Psoas muscle (tissue), 8 donors: Measurements from ENCODE around the gene RALA. TPM values are rescaled to one million over a fixed set of nuclear protein-coding genes. Genes with fewer than 3 reads are reported as not detected.

Experiments used
- ATAC-seq, 4 donors: fragments of 200-7000 bp; cut with Tn5 transposase; one replicate each; pipeline ENCODE4 v1.9.1; 2020; ENCODE audit warnings: moderate library complexity in 3 of 4, mild to moderate bottlenecking in 2 of 4
- DNase-seq, 2 donors: peaks; one replicate each; pipeline ENCODE4 v3.0.0-alpha.2; 2020
- H3K27ac ChIP-seq: fragments of 200-600 bp; one replicate; pipeline ENCODE4 v1.8.0; 2022
- H3K27me3 ChIP-seq, 3 donors: fragments of 200-600 bp in 1 of 3; one replicate each; pipeline versions ENCODE4 v1.6.1 to v1.8.0; 2013 to 2022; ENCODE audit warnings: low read length in 2 of 3, mild to moderate bottlenecking in 2 of 3, moderate library complexity in 1 of 3; ENCODE audit not compliant: insufficient read depth in 3 of 3
- H3K36me3 ChIP-seq, 2 donors: fragments of 200-600 bp in 1 of 2; one replicate each; pipeline versions ENCODE4 v1.6.1 to v1.8.0; 2013 to 2022; ENCODE audit warnings: low read depth in 1 of 2, mild to moderate bottlenecking in 1 of 2, moderate library complexity in 1 of 2; ENCODE audit not compliant: insufficient read depth in 1 of 2
- H3K4me1 ChIP-seq: fragments of 200-600 bp; one replicate; pipeline ENCODE4 v1.8.0; 2022
- H3K4me3 ChIP-seq: fragments of 200-600 bp; one replicate; pipeline ENCODE4 v1.8.0; 2022; ENCODE audit warnings: mild to moderate bottlenecking
- H3K9me3 ChIP-seq: fragments of 200-600 bp; one replicate; pipeline ENCODE4 v1.8.0; 2022
- CTCF ChIP-seq: fragments of 200-600 bp; IDR thresholded peaks from one replicate; pipeline ENCODE4 v1.8.0; 2022; ENCODE audit warnings: antibody characterized with exemption
- WGBS, 3 donors: extraction: QIAGEN DNeasy Blood & Tissue Kit; methylation state at CpG; one replicate each; pipeline versions ENCODE4 v1.1.6 to v1.1.7; 2013; 5-methylcytosine and 5-hydroxymethylcytosine counted together
- intact Hi-C, 2 donors: fragments of 100-400 bp; cut with DNase I; formaldehyde crosslinking; loops; one replicate each; pipeline versions ENCODE4 v1.11.0 to v1.14.2; 2022
- polyA plus RNA-seq, 3 donors: library from polyadenylated mRNA; stranded (reverse); fragments of 200-250 nt; gene quantifications; one replicate each; pipeline ENCODE4 v1.2.3, GENCODE V29; 2013
- total RNA-seq, 4 donors: library from RNA; stranded (reverse); fragmentation: NEBNext Ultra II Directional in 2 of 4; extraction: Animal tissue kit (Norgen Biotek cat#: 25700) in 2 of 4; gene quantifications; one replicate each; pipeline versions ENCODE4 v1.2.1 to v1.2.4, GENCODE V29; 2021 to 2023
- donor health status: healthy with polysubstance abuse.
- donor health status: DM: no; HTN: no; CAD: no; lungs with moderate emphysema.
- donor health status: Bipolar disorder and iron deficiency.
- donor health status: healthy.
- donor health status: DM: yes; HTN: yes; CAD: no.
- donor health status: DM: no; HTN: no; CAD: no.
- donor health status: DM: no; HTN: no; CAD: no.
- donor health status: DM: yes; HTN: yes; CAD: no.

RALA gene
- total and polyA plus RNA-seq, 7 donors = 15.1 to 33.9 (median 17.9) TPM

- WGBS, 3 donors = 64 to 82% (median 66%) methylated on average over 3 of the region's 3 CpGs
- Histone ChIP-seq H3K9me3 (no peaks in the 10 kb centered on the region), H3K4me3 (no peak overlapping the region), H3K27me3 (peaks cover 0 to 16% (median 4%) of the 10 kb centered on the region in 3 donors), H3K27ac (no peak overlapping the region), H3K4me1 (no peaks in the 10 kb centered on the region), H3K36me3 (no peaks in the 10 kb centered on the region)
- TF ChIP-seq CTCF = no peak
- intact Hi-C loops = no loop called here
- ATAC-seq = no peak
- no peak for DNase-seq
Measured at GRCh38 chr7:39608278-39608677, 15.1 kb upstream of the RALA start.

- peak; percentile 25 to 54 (median 41) for ATAC-seq
- H3K36me3 ChIP-seq = no peaks in the 10 kb centered on the region
- H3K27me3 ChIP-seq = peaks cover 0 to 16% (median 4%) of the 10 kb centered on the region in 3 donors
- H3K4me3 ChIP-seq = peak overlapping the region; percentile 54
- no peaks in the 10 kb centered on the region for H3K4me1 ChIP-seq
- TF ChIP-seq CTCF = no peak
- no peaks in the 10 kb centered on the region for H3K9me3 ChIP-seq
- peak in 1 of 2 donors; percentile 28 for DNase-seq
- H3K27ac ChIP-seq = peak overlapping the region; percentile 61
- WGBS, 3 donors = 10 to 19% (median 12%) methylated on average over 31 to 36 of the region's 36 CpGs
- intact Hi-C loops = no loop called here
Measured at GRCh38 chr7:39609113-39609934, 14.0 kb upstream of the RALA start.

GRCh38 chr7:39609935-39610263 lies 13.5 kb upstream of the RALA start:
- WGBS, 3 donors = 67 to 76% (median 72%) methylated on average over 5 of the region's 5 CpGs
- peak overlapping the region; percentile 61 for H3K27ac ChIP-seq
- peaks cover 0 to 16% (median 4%) of the 10 kb centered on the region in 3 donors for H3K27me3 ChIP-seq
- no peaks in the 10 kb centered on the region for H3K4me1 ChIP-seq
- intact Hi-C loops = no loop called here
- DNase-seq (no peak), ATAC-seq (peak in 1 of 4 donors; percentile 16)
- peak overlapping the region; percentile 54 for H3K4me3 ChIP-seq
- H3K36me3 ChIP-seq = no peaks in the 10 kb centered on the region
- no peak for TF ChIP-seq CTCF
- no peaks in the 10 kb centered on the region for H3K9me3 ChIP-seq

DNA sequence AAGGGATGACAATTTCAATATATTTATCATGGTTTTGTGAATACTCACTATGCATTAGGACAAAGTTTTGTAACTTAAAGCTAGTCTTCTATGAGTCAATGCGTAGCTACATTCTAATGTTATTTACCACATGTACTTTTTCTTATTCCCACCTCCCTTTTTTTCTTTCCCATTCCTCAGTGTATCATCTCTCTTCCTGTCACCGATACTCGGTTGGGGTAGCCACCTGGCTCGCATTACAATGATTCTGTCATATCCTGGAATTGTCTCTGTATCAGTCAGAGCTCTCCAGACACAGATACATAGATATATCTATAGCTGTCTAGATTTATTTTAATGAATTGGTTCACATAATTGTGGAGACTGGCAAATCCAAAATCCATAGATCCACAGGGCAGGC lies 9.8 kb upstream of the RALA start:
- Histone ChIP-seq H3K36me3 (no peaks in the 10 kb centered on the region), H3K27ac (no peak overlapping the region), H3K4me1 (no peaks in the 10 kb centered on the region), H3K9me3 (no peaks in the 10 kb centered on the region), H3K4me3 (no peak overlapping the region), H3K27me3 (peaks cover 0 to 10% (median 4%) of the 10 kb centered on the region in 3 donors)
- intact Hi-C loops = no loop called here
- DNase-seq (no peak), ATAC-seq (no peak)
- no peak for TF ChIP-seq CTCF
- 66 to 71% (median 66%) methylated on average over 4 of the region's 4 CpGs for WGBS, 3 donors
